K562 (cell line): Measurements from ENCODE around the gene LRRTM4. TPM values are rescaled to one million over a fixed set of nuclear protein-coding genes. Genes with fewer than 3 reads are reported as not detected.

Source experiments
- ATAC-seq: fragments of 200-7000 bp; cut with Tn5 transposase; 3 replicates; pipeline ENCODE4 v1.9.1; 2020; ENCODE audit warnings: moderate library complexity
- BruUV-seq: library from RNA; stranded (reverse); fragments of 400-500 nt; replicated peaks from 2 replicates; lab custom pipeline; 2021; lab: Mats Ljungman, UMichigan
- CTCF ChIA-PET: fragments of 300-600 bp; formaldehyde crosslinking; extraction: SDS; loops from one replicate; lab custom pipeline; 2021; ENCODE audit warnings: low intra/inter-chr PET ratio; lab: Yijun Ruan, JAX
- POLR2A ChIA-PET: fragments of 300-600, 350-650 bp; sonication (Branson Sonifier 250); formaldehyde crosslinking; extraction: SDS; loops from one replicate; lab custom pipeline; 2021; ENCODE audit warnings: antibody characterized with exemption, inconsistent platforms; lab: Yijun Ruan, JAX
- DNase-seq, 4 experiments: peaks; one replicate each; pipeline versions ENCODE4 v3.0.0 to v3.0.0-alpha.2; 2011 to 2018; ENCODE audit warnings: low spot score in 3 of 4, mixed read lengths in 3 of 4; ENCODE audit errors: extremely low read depth in 1 of 4
- FAIRE-seq: peaks from 2 replicates; lab custom pipeline; 2011; peaks lifted over from hg19 to GRCh38; lab: Jason Lieb, UNC
- H2AFZ ChIP-seq: 2 replicates; pipeline ENCODE4 v1.6.0; 2011; ENCODE audit warnings: low read depth, low read length, control low read depth, inconsistent platforms
- H3K27ac ChIP-seq: fragments of 200-600 bp; 3 replicates; pipeline ENCODE4 v1.8.0; 2011; ENCODE audit warnings: low read depth, mild to moderate bottlenecking, control low read depth, inconsistent platforms, low read length, moderate library complexity, mixed read lengths; ENCODE audit errors: extremely low read depth
- H3K27me3 ChIP-seq, 2 experiments: fragments of 300-600 bp in 1 of 2; 2 replicates in 1 of 2; 3 replicates in 1 of 2; pipeline versions ENCODE4 v1.6.0 to v1.8.0; 2011; ENCODE audit warnings: inconsistent platforms in 2 of 2, low read length in 2 of 2, mild to moderate bottlenecking in 1 of 2, mixed read lengths in 1 of 2, moderate library complexity in 1 of 2; ENCODE audit not compliant: control insufficient read depth in 2 of 2, insufficient read depth in 2 of 2
- H3K36me3 ChIP-seq: fragments of 300-600 bp; 3 replicates; pipeline ENCODE4 v1.8.0; 2011; ENCODE audit warnings: mild to moderate bottlenecking, low read length, inconsistent platforms; ENCODE audit not compliant: control insufficient read depth, insufficient read depth
- H3K4me1 ChIP-seq, 2 experiments: fragments of 200-600 bp in 1 of 2; replicated peaks in 1 of 2; 2 replicates in 1 of 2; 3 replicates in 1 of 2; pipeline versions ENCODE4 v1.5.1 to v1.8.0; 2011; ENCODE audit warnings: inconsistent platforms in 2 of 2, low read length in 2 of 2, mild to moderate bottlenecking in 1 of 2, mixed read lengths in 1 of 2, moderate library complexity in 1 of 2; ENCODE audit not compliant: control insufficient read depth in 2 of 2, insufficient read depth in 2 of 2
- H3K4me2 ChIP-seq: 2 replicates; pipeline ENCODE4 v1.6.1; 2011; ENCODE audit warnings: low read length, control low read depth, inconsistent platforms, mixed read lengths; ENCODE audit not compliant: insufficient read depth
- H3K4me3 ChIP-seq: fragments of 200-600 bp; sonication (generic), shearing (Covaris generic); 2 replicates; pipeline ENCODE4 v1.5.1; 2016; ENCODE audit warnings: control low read depth, inconsistent platforms
- H3K79me2 ChIP-seq: fragments of 200-600 bp; 3 replicates; pipeline ENCODE4 v1.8.0; 2011; ENCODE audit warnings: low read length, inconsistent platforms; ENCODE audit not compliant: control insufficient read depth, insufficient read depth
- H3K9ac ChIP-seq, 2 experiments: 2 replicates each; pipeline versions ENCODE4 v1.6.0 to v1.6.1; 2011; ENCODE audit warnings: low read depth in 2 of 2, low read length in 2 of 2, control low read depth in 1 of 2, inconsistent platforms in 1 of 2, mild to moderate bottlenecking in 1 of 2, mixed read lengths in 1 of 2; ENCODE audit not compliant: insufficient read depth in 1 of 2
- H3K9me1 ChIP-seq: one replicate; pipeline ENCODE4 v1.6.0; 2011; ENCODE audit warnings: inconsistent platforms, mild to moderate bottlenecking, low read length, moderate library complexity; ENCODE audit not compliant: control insufficient read depth, insufficient read depth
- H3K9me3 ChIP-seq: replicated peaks from 2 replicates; pipeline ENCODE4 v1.5.1; 2011; ENCODE audit warnings: low read depth, low read length, inconsistent platforms; ENCODE audit not compliant: control insufficient read depth, insufficient read depth
- H4K20me1 ChIP-seq: replicated peaks from 2 replicates; pipeline ENCODE4 v1.6.1; 2011; ENCODE audit warnings: low read length, inconsistent platforms, mixed read lengths; ENCODE audit not compliant: control insufficient read depth, insufficient read depth
- ATF4 ChIP-seq: fragments of 450-650 bp; formaldehyde crosslinking; IDR thresholded peaks from 2 replicates; pipeline ENCODE4 v1.4.0; 2022; ENCODE audit warnings: mild to moderate bottlenecking, moderate library complexity
- CBX5 ChIP-seq: IDR thresholded peaks from 2 replicates; pipeline ENCODE4 v1.6.1; 2014; ENCODE audit warnings: low read depth, borderline replicate concordance
- ETS1 ChIP-seq: conservative IDR thresholded peaks from 2 replicates; pipeline ENCODE4 v1.6.1; 2011; ENCODE audit warnings: low read depth, mild to moderate bottlenecking, low read length; ENCODE audit not compliant: control insufficient read depth
- GTF2F1 ChIP-seq: IDR thresholded peaks from 2 replicates; pipeline ENCODE4 v1.6.1; 2011; ENCODE audit warnings: low read depth, low read length, improper control_type of control experiment
- NR4A1 ChIP-seq, 2 experiments: fragments of 250-450 bp in 1 of 2; fragments of 450-650 bp in 1 of 2; sonication (Bioruptor Pico) in 1 of 2; IDR thresholded peaks; 2 replicates each; pipeline versions ENCODE4 v1.4.0 to v1.6.1; 2016 to 2020; ENCODE audit warnings: mild to moderate bottlenecking in 2 of 2, missing compliant biosample characterization in 1 of 2, missing genetic modification characterization in 1 of 2, moderate library complexity in 1 of 2
- NUFIP1 ChIP-seq: fragments of 450-650 bp; IDR thresholded peaks from 2 replicates; pipeline ENCODE4 v1.6.1; 2018; ENCODE audit not compliant: partially characterized antibody
- U2AF1 ChIP-seq: fragments of 200-400 bp; formaldehyde crosslinking; optimal IDR thresholded peaks from 2 replicates; pipeline ENCODE3; 2017; ENCODE audit warnings: mild to moderate bottlenecking, low read depth, low read length, moderate library complexity
- ZBTB17 ChIP-seq: fragments of 450-650 bp; formaldehyde crosslinking; IDR thresholded peaks from 2 replicates; pipeline ENCODE4 v1.4.0; 2020; ENCODE audit warnings: mild to moderate bottlenecking
- ZBTB26 ChIP-seq: fragments of 450-650 bp; formaldehyde crosslinking; IDR thresholded peaks from 2 replicates; pipeline ENCODE4 v1.4.0; 2022; ENCODE audit warnings: missing genetic modification characterization
- ZBTB7A ChIP-seq: IDR thresholded peaks from 2 replicates; pipeline ENCODE4 v1.6.1; 2011; ENCODE audit warnings: low read depth, mild to moderate bottlenecking, low read length, moderate library complexity, borderline replicate concordance; ENCODE audit not compliant: control insufficient read depth
- ZNF133 ChIP-seq: fragments of 250-450 bp; sonication (Bioruptor Pico); IDR thresholded peaks from 2 replicates; pipeline ENCODE4 v1.4.0; 2020; ENCODE audit warnings: mild to moderate bottlenecking
- ZNF212 ChIP-seq: fragments of 450-650 bp; formaldehyde crosslinking; IDR thresholded peaks from 2 replicates; pipeline ENCODE4 v1.4.0; 2020; ENCODE audit warnings: mild to moderate bottlenecking
- ZNF23 ChIP-seq: fragments of 250-450 bp; sonication (Bioruptor Pico); IDR thresholded peaks from 2 replicates; pipeline ENCODE4 v1.4.0; 2020; ENCODE audit warnings: mild to moderate bottlenecking
- ZNF41 ChIP-seq: fragments of 250-450 bp; sonication (Bioruptor Pico); conservative IDR thresholded peaks from 2 replicates; pipeline ENCODE4 v1.4.0; 2020; ENCODE audit warnings: mild to moderate bottlenecking
- WGBS: fragments of 100-300 bp; shearing (Covaris generic); methylation state at CpG from one replicate; pipeline ENCODE4 v1.1.6; 2016; ENCODE audit warnings: low coverage, mixed read lengths; ENCODE audit not compliant: insufficient coverage; ENCODE audit errors: missing lambda C conversion rate; 5-methylcytosine and 5-hydroxymethylcytosine counted together
- in situ Hi-C: fragments of 300-500 bp; cut with MboI; formaldehyde crosslinking; loops from 4 replicates; pipeline ENCODE4 v1.15.0; 2018; ENCODE audit warnings: inconsistent platforms, mixed read lengths
- intact Hi-C: fragments of 100-400 bp; cut with micrococcal nuclease; formaldehyde crosslinking; loops from 2 replicates; pipeline ENCODE4 v1.14.2; 2022
- polyA plus RNA-seq, 8 experiments: library from polyadenylated mRNA; depleted of rRNA in 4 of 8; stranded (reverse) in 5 of 8; unstranded in 3 of 8; fragments of >200 nt; fragmentation: Nextera tagmentation in 2 of 8; fragmentation: Illumina TruSeq in 1 of 8; extraction: Ambion mirVana in 2 of 8; extraction: Trizol in 1 of 8; gene quantifications; 2 replicates each; pipeline versions ENCODE4 v1.2.1 to v1.2.3, GENCODE V29; 2011 to 2014; ENCODE audit warnings: inconsistent platforms in 1 of 8, missing spikeins in 1 of 8
- total RNA-seq, 7 experiments: library from RNA; depleted of rRNA in 6 of 7; stranded (reverse); fragments of >200 nt in 6 of 7; fragmentation: Illumina TruSeq in 2 of 7; extraction: Trizol in 2 of 7; gene quantifications; 2 replicates each; pipeline versions ENCODE4 v1.2.1 to v1.2.3, GENCODE V29; 2011 to 2021; ENCODE audit warnings: low replicate concordance in 1 of 7

LRRTM4 gene
- total and polyA plus RNA-seq, 9 of the 15 experiments (the other 6 are each of a cell fraction or from before 2014, with no cell fraction given), result 0.04 TPM; not detected in 6

- intact Hi-C loops, result no loop called here
- Histone ChIP-seq H3K9me3 (no peaks in the 10 kb centered on the region), H3K79me2 (no peaks in the 10 kb centered on the region), H3K4me3 (no peak overlapping the region), H3K36me3 (no peaks in the 10 kb centered on the region), H3K4me1 (no peaks in the 10 kb centered on the region), H4K20me1 (no peaks in the 10 kb centered on the region), H3K9me1 (no peaks in the 10 kb centered on the region), H3K9ac (no peak overlapping the region), H3K27ac (no peak overlapping the region), H3K27me3 (no peaks in the 10 kb centered on the region), H3K4me2 (no peak overlapping the region), H2AFZ (no peak overlapping the region)
- no TSS peak for BruUV-seq
- POLR2A ChIA-PET, result no interaction called here
- TF ChIP-seq NR4A1 (CRISPR knock-in tag; IDR thresholded peaks at IDR 0.05) (no peak), NR4A1 (tag; IDR thresholded peaks at IDR 0.05) (no peak), ZBTB26 (CRISPR knock-in tag) (no peak), GTF2F1 (no peak), CBX5 (no peak), U2AF1 (no peak), ZNF23 (CRISPR knock-in tag) (no peak), ZBTB7A (no peak), ZNF41 (CRISPR knock-in tag) (no peak), ETS1 (no peak), ZNF212 (CRISPR knock-in tag) (no peak), ZBTB17 (CRISPR knock-in tag) (no peak), NUFIP1 (no peak), ZNF133 (CRISPR knock-in tag) (no peak), ATF4 (CRISPR knock-in tag) (no peak)
- DNase-seq (no peak), FAIRE-seq (no peak), ATAC-seq (no peak)
- CTCF ChIA-PET, result no interaction called here
- in situ Hi-C loops, result no loop called here
- 5% methylated on average over 11 of the region's 11 CpGs for WGBS
Measured at GRCh38 chr2:76985387-76986136, 536.6 kb downstream of the LRRTM4 start.
